SW480 (cell line): ENCODE results near the gene CPAMD8.
"Not testable (repeated sequence)": the region's sequence is repeated elsewhere in the genome, so short reads cannot be mapped to it uniquely, and the experiment has no call there.

Source experiments
- DNase-seq: peaks from one replicate; pipeline ENCODE4 v3.0.0-alpha.2; 2016; ENCODE audit warnings: low spot score

Gene CPAMD8

DNA sequence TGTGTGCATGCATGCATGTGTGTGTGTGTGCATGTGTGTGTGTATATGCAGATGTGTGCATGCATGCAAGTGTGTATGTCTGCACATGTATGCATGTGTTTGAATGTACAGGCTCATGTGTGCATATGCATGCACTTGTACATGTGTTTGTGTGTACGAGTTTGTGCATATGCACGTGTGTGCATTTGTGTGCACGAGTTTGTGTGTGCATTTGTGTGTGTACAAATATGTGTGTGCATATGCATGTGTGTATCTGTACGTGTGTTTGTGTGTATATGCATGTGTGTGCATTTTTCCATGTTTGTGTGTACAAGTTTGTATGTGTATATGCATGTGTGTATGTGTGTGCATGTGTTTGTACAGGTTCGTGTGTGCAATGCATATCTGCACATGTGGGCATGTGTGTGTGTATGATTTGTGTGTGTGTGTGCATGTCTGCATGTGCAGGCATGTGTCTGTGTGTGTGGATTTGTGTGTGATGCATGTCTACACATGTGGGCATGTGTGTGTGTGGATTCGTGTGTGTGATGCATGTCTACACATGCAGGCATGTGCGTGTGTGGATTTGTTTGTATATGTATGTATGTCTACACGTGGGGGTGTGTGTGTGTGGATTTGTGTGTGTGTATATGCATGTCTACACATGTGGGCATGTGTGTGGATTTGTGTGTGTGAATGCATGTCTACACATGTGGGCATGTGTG, 80.7 kb downstream of the CPAMD8 start:
- no peak for DNase-seq

DNA sequence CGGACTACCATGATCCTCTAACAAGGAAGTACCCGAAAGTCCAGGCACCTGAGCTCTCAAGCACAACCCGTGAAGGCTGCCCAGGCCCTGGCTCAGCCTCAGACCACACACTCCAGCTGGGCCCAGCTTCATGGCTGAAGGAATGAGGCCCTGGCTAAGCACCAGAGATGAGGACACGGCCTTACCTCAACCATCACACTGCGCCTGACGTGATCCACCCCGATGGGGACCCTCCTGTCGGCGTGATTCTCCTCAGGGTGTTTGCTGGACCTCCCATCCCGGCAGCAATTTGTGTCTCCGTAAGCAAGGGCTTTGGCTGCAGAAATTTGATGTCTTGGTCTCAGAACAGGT, 81.3 kb downstream of the CPAMD8 start:
- DNase-seq, result no peak

DNA sequence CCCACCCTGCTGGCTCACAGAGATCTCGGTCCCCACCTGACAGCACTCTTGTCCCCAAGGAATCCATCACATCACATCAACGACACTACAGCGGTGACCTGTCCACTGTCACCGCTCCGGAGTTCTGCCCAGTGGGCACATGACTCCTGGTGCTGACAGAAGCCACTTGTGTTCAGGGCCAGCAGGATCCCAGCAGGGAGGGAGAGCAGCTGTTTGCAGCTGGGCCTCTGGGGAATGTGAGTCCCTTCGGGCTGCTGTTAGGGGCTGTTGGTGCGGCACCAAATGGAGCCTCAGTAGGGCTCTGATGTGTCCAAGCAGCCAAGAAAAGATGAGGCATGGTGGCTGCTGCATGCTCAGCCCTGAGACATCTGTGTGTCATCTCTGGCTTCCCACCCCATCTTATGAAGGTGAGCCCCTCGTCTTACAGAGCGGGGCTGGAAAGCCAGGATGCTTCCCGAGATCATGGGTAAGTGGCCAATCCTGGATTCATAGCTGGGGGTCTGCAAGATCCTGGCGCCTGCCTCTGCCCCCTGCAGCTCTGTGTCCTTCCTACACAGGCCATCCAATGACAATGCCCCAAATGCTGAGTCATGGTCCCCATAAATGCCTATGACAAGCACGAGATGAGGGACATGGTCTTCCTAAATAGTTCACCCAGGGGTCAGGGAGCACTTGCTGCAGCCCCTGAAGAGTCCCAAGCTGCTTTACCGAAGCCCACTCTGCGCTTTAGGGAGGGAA, 81.8 kb downstream of the CPAMD8 start:
- DNase-seq, result no peak

DNA sequence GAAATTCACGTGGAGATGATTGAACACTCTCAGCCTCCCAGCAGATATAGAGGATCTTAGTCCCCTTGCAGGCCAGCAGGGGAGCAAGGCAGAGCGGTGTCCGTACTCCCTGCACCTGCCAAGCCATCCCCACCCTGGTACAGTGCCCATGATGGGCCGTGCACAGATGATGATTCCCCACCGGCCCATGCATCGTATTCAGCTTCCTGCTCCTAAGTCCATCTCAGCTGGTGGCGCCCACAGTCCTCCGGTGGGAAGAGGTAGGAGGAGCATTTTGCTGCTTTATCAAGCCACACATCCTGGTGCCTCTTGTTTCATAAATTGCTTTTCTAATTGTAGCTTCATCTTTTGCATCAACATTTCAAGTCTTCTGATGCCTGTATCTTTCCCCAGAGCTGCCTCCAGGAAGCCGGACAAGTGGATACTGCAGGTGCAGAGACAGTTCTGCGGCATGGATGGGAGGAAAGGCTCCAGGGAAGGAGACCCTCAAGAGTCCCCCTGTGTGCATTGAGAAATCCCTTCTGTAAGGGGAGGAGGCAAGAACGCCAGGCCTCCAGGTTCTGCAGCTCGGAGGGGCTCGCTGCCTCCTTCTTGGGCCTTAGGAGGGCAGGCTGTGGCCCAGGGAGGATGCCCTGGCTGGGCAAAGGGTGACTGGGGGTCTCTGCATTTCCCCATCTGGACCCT, 82.5 kb downstream of the CPAMD8 start:
- DNase-seq, result no peak

DNA sequence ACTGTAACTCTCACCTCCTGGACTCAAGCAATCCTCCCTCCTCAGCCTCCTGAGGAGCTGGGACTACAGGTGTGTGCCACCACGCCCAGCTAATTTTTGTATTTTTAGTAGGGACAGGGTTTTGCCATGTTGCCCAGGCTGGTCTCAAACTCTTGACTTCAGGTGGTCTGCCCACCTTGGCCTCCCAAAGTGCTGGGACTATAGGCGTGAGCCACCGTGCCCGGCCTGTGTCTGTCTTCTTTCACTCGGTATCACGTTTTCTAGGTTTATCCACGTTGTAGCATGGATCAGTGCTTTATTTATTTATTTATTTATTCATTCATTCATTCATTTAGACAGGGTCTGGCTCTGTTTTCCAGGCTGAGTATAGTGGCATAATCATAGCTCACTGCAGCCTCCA, 83.5 kb downstream of the CPAMD8 start:
- DNase-seq, result not testable (repeated sequence)

DNA sequence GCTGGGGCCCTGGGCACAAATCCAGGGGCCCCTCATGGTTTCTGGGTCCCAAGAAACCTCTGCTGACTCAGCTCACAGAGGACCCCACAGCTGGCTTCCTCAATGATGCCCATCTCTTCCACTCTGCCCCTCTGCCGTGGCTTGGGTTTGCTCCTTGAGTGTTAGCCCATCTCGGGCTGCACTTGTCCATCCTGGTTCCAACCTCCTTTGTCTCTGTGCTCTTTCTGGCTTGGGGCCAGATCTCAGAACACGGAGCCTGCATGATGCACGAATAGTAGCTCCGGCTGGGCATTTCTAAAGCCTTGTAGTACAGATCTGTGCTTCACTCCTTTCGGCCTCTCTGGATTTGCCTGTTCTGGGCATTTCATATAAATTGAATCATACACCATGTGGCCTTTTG, 84.0 kb downstream of the CPAMD8 start:
- no peak for DNase-seq

DNA sequence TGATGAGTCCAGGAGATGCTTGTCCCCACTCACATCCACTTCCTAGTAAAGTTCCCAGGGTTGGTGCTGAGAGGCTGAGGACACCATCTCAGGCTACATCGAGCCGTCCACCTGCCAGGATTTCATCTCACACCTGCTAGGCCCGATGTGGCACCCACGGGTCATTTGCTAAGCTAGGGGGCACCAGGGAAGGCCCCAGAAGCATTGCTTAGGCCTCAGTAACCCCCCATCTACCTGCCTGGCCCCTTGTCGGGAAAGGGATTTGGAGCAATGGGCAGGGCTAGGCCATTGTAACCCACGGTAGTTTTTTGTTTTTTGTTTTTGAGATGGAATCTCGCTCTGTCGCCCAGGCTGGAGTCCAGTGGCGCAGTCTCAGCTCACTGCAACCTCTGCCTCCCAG, 86.0 kb downstream of the CPAMD8 start:
- no peak for DNase-seq

DNA sequence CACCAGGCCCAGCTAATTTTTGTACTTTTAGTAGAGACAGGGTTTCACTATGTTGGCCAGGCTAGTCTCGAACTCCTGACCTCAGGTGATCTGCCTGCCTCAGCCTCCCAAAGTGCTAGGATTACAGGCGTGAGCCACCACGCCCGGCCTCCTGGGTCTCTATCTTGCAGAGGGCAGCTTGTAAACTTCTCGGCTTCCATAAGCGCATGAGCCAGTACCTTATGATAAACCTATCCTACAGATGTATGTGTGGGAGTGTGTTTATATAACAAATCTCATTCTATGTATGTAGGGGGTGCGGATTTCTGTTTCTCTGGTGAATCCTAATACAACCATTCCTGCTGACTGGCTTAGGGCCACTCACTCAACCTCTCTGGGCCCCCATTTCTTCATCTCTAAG, 86.5 kb downstream of the CPAMD8 start:
- not testable (repeated sequence) for DNase-seq

DNA sequence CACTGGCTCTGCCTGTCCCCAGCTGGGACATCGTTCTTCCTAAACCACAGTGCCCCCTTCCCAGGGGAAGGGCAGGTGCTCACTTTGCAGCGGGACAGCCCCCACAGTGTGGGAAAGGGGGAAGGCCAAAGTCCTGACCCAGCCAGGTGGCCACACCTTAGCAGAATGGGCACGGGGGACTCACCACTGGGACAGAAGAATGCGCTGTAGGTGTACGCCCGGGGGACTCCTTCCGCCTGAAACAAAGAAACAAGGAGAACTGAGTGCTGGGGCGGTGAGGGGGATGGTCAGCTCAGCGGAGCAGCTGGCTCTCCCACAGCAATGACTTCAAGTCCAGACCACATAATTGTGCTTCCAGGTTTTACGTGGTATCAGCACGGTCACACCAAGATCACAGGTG, 88.4 kb downstream of the CPAMD8 start:
- peak; percentile 86 for DNase-seq

DNA sequence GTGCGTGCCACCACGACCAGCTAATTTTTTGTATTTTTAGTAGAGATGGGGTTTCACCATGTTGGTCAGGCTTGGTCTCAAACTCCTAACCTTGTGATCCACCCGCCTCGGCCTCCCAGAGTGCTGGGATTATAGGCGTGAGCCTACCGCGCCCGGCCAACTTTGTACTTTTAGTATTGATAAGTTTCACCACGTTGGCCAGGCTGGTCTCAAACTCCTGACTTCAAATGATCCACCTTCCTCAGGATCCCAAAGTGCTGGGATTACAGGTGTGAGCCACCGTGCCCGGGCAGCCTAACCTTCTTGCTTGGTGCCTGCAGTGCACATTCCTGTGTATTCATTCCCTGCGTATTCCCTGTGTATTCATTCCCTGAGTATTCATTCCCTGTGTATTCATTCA, 88.8 kb downstream of the CPAMD8 start:
- DNase-seq, result not testable (repeated sequence)

DNA sequence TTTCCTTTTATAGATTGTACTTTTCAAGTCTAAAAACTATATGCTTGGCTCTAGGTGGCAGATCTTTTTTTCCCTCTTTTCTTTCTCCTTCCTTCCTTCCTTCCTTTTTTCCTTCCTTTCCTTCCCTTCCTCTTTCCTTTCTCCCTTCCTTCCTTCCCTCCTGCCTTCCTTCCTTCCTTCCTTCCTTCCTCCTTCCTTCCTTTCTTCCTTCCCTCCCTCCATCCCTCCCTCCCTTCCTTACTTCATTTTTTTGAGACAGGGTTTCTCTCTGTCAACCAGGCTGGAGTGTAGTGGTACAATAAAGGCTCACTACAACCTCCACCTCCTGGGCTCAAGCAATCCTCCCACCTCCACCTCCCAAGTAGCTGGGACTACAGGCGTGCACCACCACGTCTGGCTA, 89.7 kb downstream of the CPAMD8 start:
- no peak for DNase-seq

DNA sequence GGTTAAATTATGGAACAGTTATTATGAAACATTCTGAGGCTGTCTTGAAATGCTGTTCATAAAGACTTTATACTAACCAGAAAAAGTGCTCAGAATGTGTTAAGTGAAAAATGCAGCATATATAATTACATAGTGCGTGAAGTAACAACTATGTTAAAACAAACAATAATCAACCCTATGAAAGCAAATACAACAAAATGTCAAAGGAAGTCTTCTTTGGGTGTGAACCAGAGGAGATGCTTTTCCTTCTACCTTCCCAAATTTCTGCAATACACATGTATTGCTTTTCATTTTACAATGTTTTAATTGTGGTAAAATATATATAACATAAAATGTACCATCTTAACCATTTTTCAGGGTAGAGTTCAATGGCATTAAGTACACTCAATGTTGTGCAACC, 92.1 kb downstream of the CPAMD8 start:
- no peak for DNase-seq

DNA sequence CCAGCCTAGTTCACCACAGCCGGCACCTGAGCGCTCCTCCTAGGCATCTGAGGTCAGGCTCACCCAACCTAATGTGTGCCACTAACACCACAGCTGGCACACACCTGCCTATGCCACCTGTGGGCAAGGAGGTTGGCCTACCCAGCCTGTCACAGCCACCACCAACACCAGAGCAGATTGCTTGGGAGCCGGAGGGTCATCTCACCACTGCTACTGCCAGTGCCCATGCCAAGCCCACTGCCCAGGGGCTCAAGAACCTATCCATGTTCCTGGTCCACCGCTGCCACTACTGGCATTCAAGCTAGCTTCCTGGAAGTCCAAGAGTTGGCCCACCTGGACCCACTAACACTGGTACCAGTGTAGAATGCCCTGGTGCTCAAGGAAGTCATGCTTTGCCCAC, 95.3 kb downstream of the CPAMD8 start:
- no peak for DNase-seq

DNA sequence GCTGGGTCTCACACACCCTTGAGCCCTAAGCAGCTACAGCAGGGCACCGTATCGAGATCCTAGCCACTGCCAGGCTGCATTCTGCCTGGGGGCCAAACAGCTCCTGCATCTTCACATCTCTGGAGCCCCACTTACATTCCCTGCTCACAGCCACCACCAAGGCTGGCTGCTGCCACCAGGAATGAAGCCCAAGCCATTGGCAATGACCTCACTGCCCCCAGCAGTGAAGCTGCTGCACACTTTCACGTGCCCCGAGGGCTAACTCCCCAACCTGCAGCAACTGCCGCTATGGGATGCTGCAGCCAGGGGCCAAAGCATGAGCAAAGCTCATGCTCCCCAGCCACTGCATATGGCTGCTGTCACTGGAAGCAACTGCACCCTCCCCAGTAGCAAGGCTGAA, 95.9 kb downstream of the CPAMD8 start:
- no peak for DNase-seq

DNA sequence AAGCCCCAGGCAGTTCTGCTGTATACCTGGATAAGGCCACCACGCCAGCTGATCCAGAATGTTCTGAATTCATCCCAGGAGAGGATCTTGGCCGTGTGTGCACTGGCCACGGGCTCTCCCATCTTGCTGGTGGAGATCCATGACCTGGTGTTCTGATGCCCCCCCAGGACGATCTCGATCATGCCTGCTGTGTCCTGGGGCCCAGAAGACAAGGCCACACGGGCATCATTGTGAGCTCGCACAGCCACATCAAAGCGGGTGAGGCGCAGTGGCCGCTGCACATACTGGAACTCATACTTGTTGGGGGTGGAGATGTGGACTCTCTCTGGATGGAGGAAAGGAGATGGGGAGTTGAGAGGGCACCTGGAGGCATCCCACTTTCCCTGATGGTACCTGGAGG, 97.7 kb downstream of the CPAMD8 start:
- DNase-seq, result no peak

DNA sequence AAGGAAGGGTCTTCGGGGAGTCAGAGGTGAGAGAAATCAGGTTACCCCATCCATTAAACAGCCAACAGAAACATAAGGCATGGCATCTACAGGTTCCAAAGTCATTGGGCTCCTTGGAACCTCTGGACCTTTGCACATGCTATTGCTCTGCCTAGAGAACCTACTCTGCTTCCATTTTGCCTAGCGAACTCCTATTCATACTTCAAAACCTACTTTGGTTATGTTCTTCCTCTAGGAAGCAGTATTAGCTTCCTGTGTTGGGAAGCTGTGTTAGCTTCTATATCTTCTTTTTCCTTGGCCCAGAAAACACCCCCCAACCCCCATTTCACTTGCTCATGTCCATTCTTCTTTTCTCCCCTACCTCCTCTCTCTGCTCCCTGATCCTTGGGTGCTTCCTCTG, 98.3 kb downstream of the CPAMD8 start:
- no peak for DNase-seq

DNA sequence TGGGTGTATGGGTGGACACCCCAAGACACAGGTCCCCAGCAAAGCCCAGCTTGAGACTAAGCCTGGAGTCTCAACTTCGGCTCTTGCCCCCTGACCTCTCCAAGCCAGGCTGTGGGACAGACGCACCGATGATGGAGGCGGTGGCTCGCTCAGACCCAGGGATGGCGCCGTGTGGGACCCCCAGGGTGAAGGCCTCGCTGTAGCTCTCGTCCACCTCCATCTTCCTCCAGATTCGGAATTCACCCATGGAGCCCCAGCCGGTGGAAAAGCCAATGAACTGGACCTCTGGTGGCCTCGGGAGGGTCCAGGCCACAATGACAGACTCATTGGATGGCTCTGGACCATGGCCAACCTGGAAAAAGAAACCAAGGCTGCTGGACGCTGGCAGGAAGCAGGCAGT, 98.7 kb downstream of the CPAMD8 start:
- DNase-seq, result no peak

DNA sequence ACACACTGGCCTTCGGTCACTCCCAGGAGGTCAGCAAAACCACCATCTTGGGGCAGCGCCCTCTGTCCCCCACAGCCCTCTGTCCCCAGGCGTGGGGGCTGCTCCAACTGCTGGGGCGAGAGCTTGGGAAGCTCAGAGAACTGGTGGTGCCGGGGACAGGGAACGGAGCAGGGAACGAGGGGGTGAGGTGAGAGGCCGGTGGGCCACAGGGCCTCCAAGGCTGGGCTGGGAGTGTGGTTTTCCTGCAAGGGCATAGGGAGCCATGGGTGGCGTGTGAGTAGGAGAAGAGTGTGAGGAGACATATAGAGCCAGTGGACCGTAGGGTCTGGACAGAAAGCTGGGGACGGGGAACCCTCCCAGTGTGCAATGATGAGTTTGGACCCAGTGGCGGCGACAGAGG, 103.7 kb downstream of the CPAMD8 start:
- no peak for DNase-seq

DNA sequence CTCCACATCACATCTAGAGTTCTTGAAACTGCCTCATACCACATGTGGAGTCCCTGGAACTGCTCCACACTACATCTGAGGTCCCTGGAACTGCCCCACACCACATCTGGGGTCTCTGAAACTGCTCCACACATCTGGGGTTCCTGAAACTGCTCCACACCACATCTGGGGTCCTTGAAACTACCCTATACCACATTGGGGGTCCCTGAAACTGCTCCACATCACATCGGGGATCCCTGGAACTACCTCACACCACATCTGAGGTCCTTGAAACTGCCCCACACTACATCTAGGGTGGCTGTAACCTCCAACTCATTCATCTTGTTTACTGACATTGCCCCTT, 104.0 kb downstream of the CPAMD8 start:
- DNase-seq, result no peak

DNA sequence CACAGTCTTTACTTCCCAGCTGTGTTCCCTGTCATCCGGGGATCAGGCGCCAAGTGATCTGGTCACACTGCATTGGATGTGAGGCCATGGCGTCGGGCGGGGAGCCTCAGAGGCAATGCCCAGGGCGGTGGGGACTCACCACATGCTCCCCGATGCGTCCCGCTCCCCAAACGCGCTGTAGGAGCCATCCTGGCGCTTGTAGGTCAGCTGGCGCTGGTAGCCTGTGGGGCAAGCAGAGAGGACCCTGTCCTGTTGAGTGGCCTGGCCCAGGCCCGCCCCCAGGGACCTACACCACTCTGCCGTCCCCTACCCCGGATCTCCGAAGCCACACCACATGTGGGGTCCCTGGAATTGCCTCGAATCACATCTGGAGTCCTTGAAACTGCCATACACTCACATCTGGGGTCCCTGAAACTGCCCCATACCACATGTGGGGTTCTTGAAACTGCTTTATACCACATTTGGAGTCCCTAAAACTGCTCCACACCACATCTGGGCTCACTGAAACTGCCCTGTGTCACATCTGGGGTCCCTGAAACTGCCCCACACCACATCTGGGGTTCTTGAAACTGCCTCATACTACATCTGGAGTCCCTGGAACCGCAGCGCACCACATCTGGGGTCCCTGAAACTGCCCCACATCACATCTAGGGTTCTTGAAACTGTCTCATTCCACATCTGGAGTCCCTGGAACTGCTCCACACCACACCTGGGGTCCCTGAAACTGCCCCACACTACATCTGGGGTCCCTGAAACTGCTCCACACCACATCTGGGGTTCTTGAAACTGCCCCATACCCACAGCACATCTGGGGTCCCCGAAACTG, 104.6 kb downstream of the CPAMD8 start:
- DNase-seq, result no peak

DNA sequence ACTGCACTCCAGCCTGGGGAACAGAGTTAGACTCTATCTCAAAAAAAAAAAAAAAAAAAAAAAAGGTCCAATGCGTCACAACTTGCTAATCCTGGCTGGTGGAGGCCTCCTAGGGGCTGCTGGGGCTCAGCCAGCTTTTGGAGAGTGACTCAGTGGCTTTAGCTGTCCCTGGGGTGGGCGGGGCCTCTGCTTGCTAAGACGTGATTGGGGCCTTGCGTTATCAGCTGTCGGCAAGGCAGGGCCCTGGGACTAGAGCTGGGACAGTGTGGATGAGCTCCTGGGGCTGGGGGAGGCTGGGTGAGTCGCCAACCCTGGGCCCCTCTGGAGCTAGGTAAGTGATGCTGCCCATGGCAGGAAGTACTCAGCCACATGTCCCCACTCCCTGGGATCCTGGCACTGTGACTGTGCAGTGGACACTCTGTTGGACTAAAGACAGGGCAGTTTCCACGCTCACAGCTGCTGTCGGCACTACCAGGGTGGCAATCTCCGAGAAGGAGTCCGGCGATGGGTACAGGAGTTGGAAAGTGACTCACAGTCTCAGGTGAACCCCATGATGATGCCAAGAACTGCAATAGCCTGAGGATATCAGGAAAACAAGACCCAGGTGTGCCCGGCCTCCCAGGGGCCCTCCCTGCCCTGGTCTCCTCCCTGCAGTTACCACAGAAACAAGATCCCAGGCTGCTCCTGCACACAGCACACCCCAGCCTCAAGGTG, 105.6 kb downstream of the CPAMD8 start:
- DNase-seq, result no peak

DNA sequence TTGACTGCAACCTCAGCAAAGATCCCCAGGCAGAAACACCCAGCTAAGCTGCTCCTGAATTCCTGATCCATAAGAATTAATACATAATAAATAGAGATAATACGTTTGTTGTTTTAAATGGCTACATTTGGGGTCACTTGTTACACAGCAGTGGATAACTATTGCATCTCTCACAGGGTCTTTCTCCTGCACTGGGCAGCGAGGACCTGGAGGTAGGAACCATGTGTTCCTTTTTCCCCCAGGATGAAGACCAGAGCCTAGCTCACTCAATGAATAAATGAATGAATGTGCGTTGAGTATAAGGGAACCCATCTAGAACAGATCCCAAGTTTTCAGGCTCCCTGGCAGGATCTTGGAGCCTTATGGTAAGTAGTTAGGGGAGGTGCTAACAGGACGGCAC, 107.1 kb downstream of the CPAMD8 start:
- no peak for DNase-seq
